Inflammatory macrophage treated with lipopolysaccharide for 1 hour (primary cell): ENCODE results near the gene ELAVL1.
"Not testable (repeated sequence)": the region's sequence is repeated elsewhere in the genome, so short reads cannot be mapped to it uniquely, and the experiment has no call there.

Source experiments
- DNase-seq, 2 donors: peaks; one replicate each; pipeline ENCODE4 v3.0.0-alpha.2; 2020 to 2022

The ELAVL1 gene

DNA sequence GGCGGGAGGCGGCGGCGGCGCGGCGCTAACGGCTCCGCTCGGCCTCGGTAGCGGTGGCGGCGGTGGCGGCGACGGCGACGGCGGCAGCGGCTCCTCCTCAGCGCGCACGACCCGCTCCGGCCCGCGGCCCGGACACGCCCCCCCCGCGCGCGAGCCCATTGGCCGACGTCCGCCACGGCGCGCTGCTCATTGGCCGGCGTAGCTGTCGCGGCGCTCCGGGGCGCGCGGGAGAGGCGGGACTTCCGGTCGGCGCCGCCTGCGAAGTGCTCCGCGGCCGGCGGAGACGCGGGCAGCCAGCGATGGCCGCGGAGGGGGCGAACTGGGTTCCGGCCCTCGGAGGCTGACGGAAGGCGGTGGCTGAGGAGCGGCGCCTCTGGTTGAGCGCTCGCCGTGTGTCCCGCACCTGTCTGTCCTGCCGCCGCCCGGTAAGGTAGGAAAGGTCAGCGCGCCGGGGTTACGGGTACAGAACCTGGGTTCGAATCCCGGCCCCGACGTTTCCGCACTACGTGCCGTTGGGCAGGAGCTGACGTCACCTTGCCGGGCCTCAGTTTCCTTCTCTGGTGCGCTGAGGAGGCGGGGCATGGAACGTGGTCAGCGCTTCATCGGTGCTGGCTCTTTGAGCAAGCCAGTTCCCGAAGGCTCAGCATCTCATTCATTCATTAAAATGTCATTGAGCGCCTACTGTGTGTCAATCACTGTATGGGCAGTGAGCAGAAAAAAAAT lies at the start of gene ELAVL1:
TSS of gene ELAVL1 (minus strand) at position 108 of the 723 bp plus-strand sequence. CDS start 13,826 bp downstream, outside the sequence.
- DNase-seq, result peak; percentile 88 to 93

DNA sequence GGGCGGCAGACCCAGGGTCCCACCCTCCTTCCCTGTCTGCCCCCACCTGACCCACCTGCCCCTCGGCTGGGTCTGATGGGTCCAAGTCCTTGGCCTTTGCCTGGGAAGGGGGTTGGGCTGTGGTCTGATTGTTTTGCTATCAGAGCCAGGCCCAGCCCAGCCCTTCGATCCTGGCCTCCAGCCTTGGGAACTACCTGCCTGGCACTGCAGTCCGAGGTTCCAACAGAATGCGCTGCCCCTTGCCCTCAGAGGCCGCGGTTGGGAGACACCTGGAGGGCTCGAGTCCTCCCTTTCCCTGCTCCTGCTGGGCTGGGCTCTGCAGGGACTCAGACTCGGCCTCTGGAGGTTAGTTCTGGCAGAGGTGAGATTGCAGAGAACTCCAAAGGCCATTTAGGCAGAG lies 48.7 kb upstream of the ELAVL1 start:
- no peak for DNase-seq

GRCh38 chr19:8052464-8052859 lies 47.0 kb upstream of the ELAVL1 start, which contains the start of gene CCL25:
Gene CCL25, plus strand, starts transcription at chr19:8052760. Its CDS starts 290 bp downstream, at chr19:8053050.
- no peak for DNase-seq

DNA sequence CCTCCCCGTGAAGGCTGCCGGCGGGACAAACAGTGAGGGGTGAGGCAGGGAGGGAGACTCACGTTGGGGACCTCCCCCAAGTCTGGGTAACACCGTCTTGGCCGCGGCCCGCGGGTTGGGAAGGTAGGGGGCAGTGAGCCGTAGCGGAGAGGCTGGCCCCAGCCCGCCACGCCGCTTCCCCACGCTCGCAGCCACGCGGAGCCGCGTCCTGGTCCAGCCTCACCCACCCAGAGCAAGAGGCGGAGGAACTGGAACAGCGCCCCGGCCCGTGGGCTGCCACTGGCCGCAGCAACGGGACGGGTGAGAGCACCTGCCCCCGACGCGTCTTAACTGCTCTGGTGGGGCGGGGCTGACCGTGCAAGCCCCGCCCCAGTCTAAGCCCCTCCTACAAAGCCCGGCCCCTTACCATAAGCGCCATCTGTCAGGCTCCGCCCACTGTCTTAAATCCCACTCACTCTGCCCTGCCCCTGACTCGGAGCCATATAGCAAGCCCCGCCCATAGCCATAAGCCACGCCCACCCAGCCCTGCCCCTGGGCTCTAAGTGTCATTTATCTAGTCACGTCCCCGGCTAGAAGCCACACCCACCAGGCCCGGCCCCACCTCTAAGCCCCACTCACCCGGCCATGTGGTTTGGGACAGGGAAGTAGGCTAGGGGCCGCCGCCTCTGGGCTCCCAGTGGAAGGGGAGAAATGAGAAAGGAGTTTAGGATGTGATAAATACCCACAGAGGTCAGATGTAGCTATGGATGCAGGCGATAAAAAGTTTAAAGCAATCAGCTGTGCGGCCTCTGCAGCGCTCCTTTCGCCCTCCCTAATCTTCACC lies 45.0 kb upstream of the ELAVL1 start:
- peak; percentile 98 to 100 for DNase-seq

DNA sequence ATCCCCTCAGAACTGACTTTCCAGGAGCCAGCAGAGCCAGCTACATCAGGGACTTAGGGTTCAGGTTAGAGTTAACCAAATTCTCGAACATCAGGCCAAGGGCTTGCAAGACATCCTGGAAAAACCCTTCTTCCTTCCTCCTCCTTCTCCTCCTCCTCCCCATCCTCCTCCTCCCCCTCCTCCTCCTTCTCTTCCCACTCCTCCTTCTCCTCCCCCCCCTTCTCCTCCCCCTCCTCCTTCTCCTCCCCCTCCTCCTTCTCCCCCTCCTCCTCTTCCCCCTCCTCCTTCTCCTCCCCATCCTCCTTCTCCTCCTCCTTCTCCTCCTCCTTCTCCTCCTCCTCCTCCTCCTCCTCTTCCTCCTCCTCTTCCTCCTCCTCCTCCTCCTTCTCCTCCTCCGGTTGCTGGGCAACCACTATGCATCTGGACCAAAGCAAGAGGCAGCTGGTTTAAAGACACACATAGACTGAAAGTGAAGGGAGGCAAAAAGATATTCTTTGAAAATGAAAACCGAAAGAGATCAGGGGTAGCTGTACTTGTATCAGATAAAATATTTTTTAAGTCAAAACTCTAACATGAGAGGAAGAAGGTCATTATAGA lies 41.2 kb upstream of the ELAVL1 start:
- DNase-seq, result no peak

DNA sequence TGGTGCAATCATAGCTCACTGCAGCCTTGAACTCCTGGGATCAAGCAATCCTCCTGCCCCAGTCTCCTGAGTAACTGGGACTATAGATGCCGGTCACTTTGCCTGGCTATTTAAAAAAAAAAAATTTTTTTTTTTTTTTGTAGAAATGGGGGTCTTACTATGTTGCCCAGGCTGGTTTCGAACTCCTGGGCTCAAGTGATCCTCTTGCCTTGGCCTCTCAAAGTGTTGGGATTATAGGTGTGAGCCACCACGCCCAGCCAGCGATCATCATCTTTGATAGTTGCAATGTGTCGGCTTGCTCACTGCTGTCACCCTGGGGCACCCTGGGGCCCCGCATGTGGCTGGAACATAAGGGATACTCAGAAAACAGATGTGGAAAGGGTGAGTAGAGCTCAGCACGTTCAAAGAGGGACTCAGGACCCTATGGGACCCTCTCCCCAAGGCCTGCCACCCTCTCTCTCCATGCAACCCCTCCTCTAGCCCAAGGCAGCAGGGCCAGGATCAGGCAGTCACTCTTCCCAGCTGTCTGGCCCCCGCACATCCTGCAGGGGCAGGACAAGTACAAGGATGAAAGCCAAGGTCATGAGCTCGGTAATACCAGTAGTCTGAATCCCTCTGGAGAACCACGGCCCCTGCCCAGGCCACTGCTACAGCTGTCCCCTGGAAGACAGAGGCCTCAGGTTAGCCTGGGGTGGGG lies 40.6 kb upstream of the ELAVL1 start:
- DNase-seq, result no peak

DNA sequence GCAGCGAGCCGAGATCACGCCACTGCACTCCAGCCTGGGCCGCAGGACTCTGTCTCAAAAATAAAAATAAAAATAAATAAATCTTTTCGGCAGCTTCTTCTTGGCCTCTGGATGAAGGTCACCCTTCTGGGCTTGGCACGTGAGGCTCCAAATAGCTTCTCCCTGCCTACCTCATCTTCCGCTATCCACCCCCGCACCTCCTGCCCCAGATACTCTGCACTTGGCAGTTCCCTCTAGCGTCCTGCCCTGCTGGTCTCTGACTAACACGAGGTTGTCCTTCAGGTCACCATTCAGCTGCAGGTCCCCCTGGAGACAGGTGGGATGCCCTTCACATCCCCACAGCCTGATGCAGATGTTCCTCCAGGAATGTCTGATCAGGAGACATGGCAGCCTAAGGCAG lies 38.6 kb upstream of the ELAVL1 start:
- DNase-seq, result peak in 1 of 2 donors; percentile 24

- DNase-seq, result no peak
Observed at GRCh38 chr19:8042900-8043299, 37.5 kb upstream of the ELAVL1 start.

DNA sequence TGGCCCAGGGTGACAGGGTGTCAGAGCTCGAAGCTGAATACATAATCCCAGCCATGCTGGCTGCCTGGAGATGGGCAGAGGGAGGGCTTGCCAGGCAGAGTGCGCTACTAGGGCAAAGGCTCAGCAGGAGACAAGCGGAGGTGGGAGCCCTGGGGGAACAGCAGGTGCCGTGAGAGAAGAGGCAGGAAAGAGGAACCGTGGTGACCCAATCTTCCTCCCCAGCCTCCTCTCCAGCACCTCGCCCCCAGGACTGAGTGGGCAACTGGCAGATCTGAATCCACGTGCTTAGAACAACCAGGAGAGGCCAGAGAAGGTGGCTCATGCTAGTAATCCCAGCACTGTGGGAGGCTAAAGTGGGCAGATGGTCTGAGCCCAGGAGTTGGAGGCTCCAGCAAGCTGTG lies 36.1 kb upstream of the ELAVL1 start:
- DNase-seq, result peak in 1 of 2 donors; percentile 49

DNA sequence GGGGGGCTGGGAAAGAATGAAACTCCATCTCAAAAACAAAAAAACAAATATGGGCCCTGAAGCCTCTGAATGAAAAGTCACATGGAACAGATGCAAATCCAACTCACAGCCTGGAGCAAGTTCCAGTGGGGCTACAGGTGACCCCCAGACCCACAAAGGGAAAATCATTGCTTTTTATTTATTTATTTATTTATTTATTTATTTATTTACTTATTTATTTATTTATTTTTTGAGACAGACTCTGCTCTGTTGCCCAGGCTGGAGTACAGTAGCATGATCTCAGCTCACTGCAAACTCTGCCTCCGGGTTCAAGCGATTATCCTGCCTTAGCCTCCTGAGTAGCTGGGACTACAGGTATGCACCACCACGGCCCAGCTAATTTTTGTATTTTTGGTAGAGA lies 33.8 kb upstream of the ELAVL1 start:
- no peak for DNase-seq

DNA sequence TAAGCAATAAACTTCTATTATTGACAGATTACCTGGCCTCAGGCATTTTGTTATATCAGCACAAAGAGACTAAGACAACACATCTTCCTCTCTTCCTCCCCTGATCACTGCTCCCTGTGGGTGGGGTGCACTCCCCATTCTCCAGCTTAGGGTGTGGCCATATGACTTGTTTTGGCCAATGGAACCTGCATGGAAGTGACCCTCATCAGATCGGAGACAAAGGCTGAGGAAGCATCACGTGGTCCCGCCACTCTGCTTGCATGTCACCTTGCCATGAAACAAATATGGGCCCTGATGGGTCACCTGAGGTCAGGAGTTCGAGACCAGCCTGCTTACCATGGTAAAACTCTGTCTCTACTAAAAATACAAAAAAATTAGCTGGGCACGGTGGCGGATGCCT lies 33.4 kb upstream of the ELAVL1 start:
- no peak for DNase-seq

DNA sequence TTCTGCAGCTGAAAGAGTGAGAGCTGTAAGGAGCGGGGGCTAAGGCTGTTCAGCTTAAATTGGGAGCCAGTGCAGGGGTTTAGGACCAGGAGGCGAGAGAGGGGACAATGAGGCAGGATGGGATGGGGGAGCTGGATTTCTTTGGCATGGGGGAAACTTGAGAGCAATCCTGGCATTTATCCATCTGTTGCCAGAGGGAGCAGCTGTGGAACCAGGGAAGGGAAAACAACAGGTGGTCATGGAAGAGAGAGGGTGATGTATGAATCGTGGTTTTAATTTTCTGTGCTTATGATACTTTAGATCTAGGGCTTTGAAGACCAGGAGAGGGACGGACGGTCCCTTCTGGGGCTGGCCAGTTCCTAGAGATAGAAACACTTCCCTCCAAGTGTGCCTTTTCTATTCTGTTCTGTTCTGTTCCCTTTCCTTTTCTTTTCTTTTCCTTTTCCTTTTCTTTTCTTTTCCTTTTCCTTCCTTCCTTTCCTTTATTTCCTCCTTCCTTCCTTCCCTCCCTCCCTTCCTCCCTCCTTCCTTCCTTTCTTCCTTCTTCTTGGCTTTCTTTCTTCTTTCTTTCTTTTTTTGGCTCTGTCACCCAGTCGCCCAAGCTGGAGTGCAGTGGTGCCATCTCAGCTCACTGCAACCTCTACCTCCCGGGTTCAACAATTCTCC lies 31.1 kb upstream of the ELAVL1 start:
- DNase-seq, result no peak

- DNase-seq, result no peak
Observed at GRCh38 chr19:8034178-8034525, 28.7 kb upstream of the ELAVL1 start.

GRCh38 chr19:8033287-8034177 lies 28.1 kb upstream of the ELAVL1 start:
- not testable (repeated sequence) for DNase-seq

- no peak for DNase-seq
Observed at GRCh38 chr19:8030960-8031359, 25.5 kb upstream of the ELAVL1 start.

GRCh38 chr19:8028951-8029491 lies 23.6 kb upstream of the ELAVL1 start:
- DNase-seq, result no peak

GRCh38 chr19:8025316-8025715 lies 19.9 kb upstream of the ELAVL1 start:
- no peak for DNase-seq

DNA sequence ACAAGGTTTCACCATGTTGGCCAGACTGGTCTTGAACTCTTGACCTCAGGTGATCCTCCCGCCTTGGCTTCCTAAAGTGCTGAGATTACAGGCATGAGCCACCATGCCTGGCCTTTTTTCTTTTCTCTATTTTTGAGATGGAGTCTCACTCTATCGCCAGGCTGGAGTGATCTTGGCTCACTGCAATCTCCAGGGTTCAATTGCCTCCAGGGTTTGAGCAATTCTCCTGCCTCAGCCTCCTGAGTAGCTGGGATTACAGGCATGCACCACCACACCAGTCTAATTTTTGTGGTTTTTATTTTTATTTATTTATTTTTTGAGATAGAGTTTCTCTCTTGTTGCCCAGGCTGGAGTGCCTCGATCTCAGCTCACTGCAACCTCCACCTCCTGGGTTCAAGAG lies 18.8 kb upstream of the ELAVL1 start:
- not testable (repeated sequence) for DNase-seq

GRCh38 chr19:8023371-8023770 lies 17.9 kb upstream of the ELAVL1 start:
- no peak for DNase-seq

GRCh38 chr19:8022275-8022674 lies 16.8 kb upstream of the ELAVL1 start:
- DNase-seq, result no peak

DNA sequence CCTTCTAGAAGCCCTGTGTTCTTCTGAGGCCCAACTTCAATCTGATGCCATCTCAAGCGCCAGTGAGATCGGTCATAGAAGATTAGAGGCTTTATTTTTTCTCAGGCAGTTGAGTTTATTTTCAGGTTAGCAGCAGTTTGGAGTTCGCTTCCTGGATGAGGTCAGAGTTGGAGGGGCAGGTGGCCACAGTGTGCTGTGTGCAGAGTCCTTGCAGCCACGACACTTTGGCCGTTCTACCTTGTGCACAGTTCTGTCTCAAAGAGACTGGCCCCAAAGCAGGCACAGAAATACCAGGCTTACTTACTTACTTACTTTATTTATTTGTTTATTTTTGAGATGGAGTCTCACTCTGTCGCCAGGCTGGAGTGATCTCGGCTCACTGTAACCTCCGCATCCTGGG lies 15.9 kb upstream of the ELAVL1 start:
- DNase-seq, result no peak
